Panc1 (cell line): ENCODE measurements around the gene MRPS11. TPM values are rescaled to one million over a fixed set of nuclear protein-coding genes. Genes with fewer than 3 reads are reported as not detected.

Source experiments
- ATAC-seq: fragments of 200-7000 bp; cut with Tn5 transposase; 2 replicates; pipeline ENCODE4 v1.9.1; 2020; ENCODE audit warnings: mild to moderate bottlenecking, moderate library complexity
- BruUV-seq: library from RNA; stranded (reverse); fragments of 400-500 nt; replicated peaks from 2 replicates; lab custom pipeline; 2021; lab: Mats Ljungman, UMichigan
- CTCF ChIA-PET: fragments of 300-600 bp; sonication (Branson Sonifier 250); formaldehyde crosslinking; loops from one replicate; lab custom pipeline; 2022; ENCODE audit warnings: antibody characterized with exemption; lab: Charles Lee
- POLR2A ChIA-PET: fragments of 300-600 bp; sonication (Branson Sonifier 250); formaldehyde crosslinking; loops from one replicate; lab custom pipeline; 2022; ENCODE audit warnings: antibody characterized with exemption; lab: Charles Lee
- DNase-seq: peaks from one replicate; pipeline ENCODE4 v3.0.0-alpha.2; 2010; ENCODE audit warnings: low read depth, low spot score
- H3K27ac ChIP-seq: 2 replicates; pipeline ENCODE4 v1.5.1; 2011; ENCODE audit warnings: mild to moderate bottlenecking, low read length, inconsistent platforms
- H3K27me3 ChIP-seq: fragments of 200-500 bp; sonication (Bioruptor generic); 2 replicates; pipeline ENCODE4 v1.6.0; 2014; ENCODE audit warnings: low read length, inconsistent platforms; ENCODE audit not compliant: control insufficient read depth, insufficient read depth
- H3K36me3 ChIP-seq: fragments of 200-500 bp; sonication (Bioruptor generic); 2 replicates; pipeline ENCODE4 v1.5.1; 2014; ENCODE audit warnings: inconsistent platforms, mild to moderate bottlenecking, low read length, moderate library complexity; ENCODE audit not compliant: control insufficient read depth, insufficient read depth
- H3K4me1 ChIP-seq: 2 replicates; pipeline ENCODE4 v1.5.1; 2011; ENCODE audit warnings: inconsistent platforms, mild to moderate bottlenecking, low read length, moderate library complexity; ENCODE audit not compliant: control insufficient read depth, insufficient read depth
- H3K4me3 ChIP-seq, 2 experiments: 2 replicates each; pipeline ENCODE4 v1.5.1; 2011 to 2012; ENCODE audit warnings: low read depth in 2 of 2, low read length in 2 of 2, mild to moderate bottlenecking in 2 of 2, inconsistent platforms in 1 of 2, moderate library complexity in 1 of 2
- H3K9me3 ChIP-seq: fragments of 200-500 bp; sonication (Bioruptor generic); 2 replicates; pipeline ENCODE4 v1.5.1; 2014; ENCODE audit warnings: low read depth, mild to moderate bottlenecking, inconsistent platforms, low read length, moderate library complexity; ENCODE audit not compliant: control insufficient read depth, insufficient read depth
- CTCF ChIP-seq: fragments of 450-650 bp; IDR thresholded peaks from 2 replicates; pipeline ENCODE4 v1.5.1; 2017; ENCODE audit warnings: mild to moderate bottlenecking
- POLR2AphosphoS5 ChIP-seq: IDR thresholded peaks from 2 replicates; pipeline ENCODE4 v1.6.1; 2012; ENCODE audit warnings: mild to moderate bottlenecking, low read depth, low read length, moderate library complexity
- REST ChIP-seq, 2 experiments: IDR thresholded peaks; 2 replicates each; pipeline ENCODE4 v1.6.1; 2011 to 2012; ENCODE audit warnings: low read depth in 2 of 2, control low read depth in 1 of 2, low read length in 1 of 2, mild to moderate bottlenecking in 1 of 2, moderate library complexity in 1 of 2; ENCODE audit not compliant: insufficient read depth in 1 of 2
- SIN3A ChIP-seq: IDR thresholded peaks from 2 replicates; pipeline ENCODE4 v1.6.1; 2012; ENCODE audit warnings: low read depth, mild to moderate bottlenecking, low read length, moderate library complexity, borderline replicate concordance; ENCODE audit not compliant: insufficient read depth
- TCF7L2 ChIP-seq: IDR thresholded peaks from 2 replicates; pipeline ENCODE4 v1.6.1; 2011; ENCODE audit warnings: mild to moderate bottlenecking, low read depth, low read length, inconsistent platforms
- in situ Hi-C: cut with HindIII; loops from 2 replicates; pipeline ENCODE4 v1.10.0; 2016; ENCODE audit warnings: low sequenced_read_pairs, low pct_unique_long_range_greater_than_20kb
- intact Hi-C: fragments of 100-400 bp; cut with micrococcal nuclease; formaldehyde crosslinking; loops from one replicate; pipeline ENCODE4 v1.10.0; 2022; ENCODE audit not compliant: unreplicated experiment
- total RNA-seq: library from RNA; stranded (reverse); gene quantifications from one replicate; pipeline ENCODE4 v1.2.1, GENCODE V29; 2021; ENCODE audit not compliant: unreplicated experiment

Gene MRPS11
- total RNA-seq, 1 experiment from 2014 or later, result 76.9 TPM

- TF ChIP-seq REST (IDR thresholded peaks at IDR 0.05; ENCODE audit: insufficient read depth in 1 of 2, low read depth in 2 of 2, low read length in 1 of 2) (no peak), TCF7L2 (no peak), CTCF (no peak), SIN3A (no peak), POLR2AphosphoS5 (no peak)
- ChIA-PET POLR2A (no interaction called here), CTCF (interaction anchor here (0.6 kb wide), 1 partner anchor 204 kb away, joined by 3 read pairs; no protein-coding TSS in a partner anchor)
- no TSS peak for BruUV-seq
- no peak overlapping the region for H3K4me3 ChIP-seq
- H3K27me3 ChIP-seq, result no peaks in the 10 kb centered on the region
- in situ Hi-C loops (no loop called here), intact Hi-C loops (no loop called here)
- H3K4me1 ChIP-seq, result no peaks in the 10 kb centered on the region
- DNase-seq (no peak), ATAC-seq (no peak)
- H3K27ac ChIP-seq, result no peak overlapping the region
- no peaks in the 10 kb centered on the region for H3K9me3 ChIP-seq
- no peaks in the 10 kb centered on the region for H3K36me3 ChIP-seq
Measured at GRCh38 chr15:88506628-88507027, 39.1 kb downstream of the MRPS11 start.

GRCh38 chr15:88509321-88509720 lies 41.8 kb downstream of the MRPS11 start:
- intact Hi-C loops, result no loop called here
- CTCF ChIA-PET, result no interaction called here
- ATAC-seq (no peak), DNase-seq (no peak)
- Histone ChIP-seq H3K4me1 (no peaks in the 10 kb centered on the region), H3K36me3 (no peaks in the 10 kb centered on the region), H3K27ac (no peak overlapping the region), H3K9me3 (no peaks in the 10 kb centered on the region), H3K27me3 (no peaks in the 10 kb centered on the region), H3K4me3 (no peak overlapping the region)
- in situ Hi-C loops, result no loop called here
- POLR2A ChIA-PET, result no interaction called here
- no TSS peak for BruUV-seq
- TF ChIP-seq TCF7L2 (no peak), SIN3A (no peak), REST (IDR thresholded peaks at IDR 0.05; ENCODE audit: insufficient read depth in 1 of 2, low read depth in 2 of 2, low read length in 1 of 2) (no peak), CTCF (no peak), POLR2AphosphoS5 (no peak)
